GM12865 (cell line): ENCODE results near the gene HDAC7.

Source experiments
- DNase-seq: peaks from one replicate; pipeline ENCODE4 v3.0.0; 2010; ENCODE audit warnings: low read depth
- H3K4me3 ChIP-seq: 2 replicates; pipeline ENCODE4 v1.5.1; 2011; ENCODE audit warnings: mild to moderate bottlenecking, low read depth, low read length, control low read depth
- CTCF ChIP-seq: IDR thresholded peaks from 2 replicates; pipeline ENCODE4 v1.5.1; 2011; ENCODE audit warnings: low read length, control low read depth, low read depth, inconsistent platforms; ENCODE audit not compliant: insufficient read depth; ENCODE audit errors: missing control alignments

HDAC7 gene

GRCh38 chr12:47745485-47746041 is 74.1 kb downstream of the HDAC7 start:
- H3K4me3 ChIP-seq: no peak overlapping the region
- no peak for DNase-seq
- TF ChIP-seq CTCF: no peak

DNA sequence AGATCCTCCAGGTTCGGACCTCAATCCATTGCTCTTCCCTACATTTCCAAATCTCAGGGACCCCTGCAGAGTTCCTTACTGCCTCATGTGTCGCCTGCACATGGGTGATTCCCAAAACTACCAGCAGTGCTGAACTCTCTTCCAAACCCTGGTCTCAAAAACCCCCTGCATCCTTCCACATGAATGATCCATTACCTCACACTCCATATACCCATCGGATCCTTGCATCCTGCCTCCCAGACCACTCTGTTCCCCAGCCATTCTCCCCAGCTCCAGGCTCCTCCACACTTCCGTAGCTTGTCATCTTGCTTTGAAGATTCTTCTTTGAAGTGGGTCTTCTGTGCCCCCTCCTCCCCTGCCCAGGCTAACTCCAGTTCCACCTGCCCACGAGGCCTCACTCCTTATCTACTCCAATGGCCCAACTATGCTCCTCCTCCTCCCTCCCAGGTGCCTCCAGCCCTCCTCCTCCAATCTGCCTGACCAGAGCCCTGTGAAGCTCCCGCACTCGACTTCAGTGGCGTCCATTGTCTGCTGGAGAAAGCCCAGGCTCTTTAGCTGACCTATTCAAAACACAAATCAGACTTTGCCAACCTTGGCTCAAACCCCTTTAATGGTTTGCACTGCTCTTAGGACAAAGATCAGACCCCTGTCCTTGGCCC is 74.8 kb downstream of the HDAC7 start:
- TF ChIP-seq CTCF: no peak
- H3K4me3 ChIP-seq: no peak overlapping the region
- no peak for DNase-seq

GRCh38 chr12:47744005-47744651 is 75.6 kb downstream of the HDAC7 start:
- H3K4me3 ChIP-seq: no peak overlapping the region
- TF ChIP-seq CTCF: peak; percentile 59
- DNase-seq: peak; percentile 49

GRCh38 chr12:47743311-47743860 is 76.3 kb downstream of the HDAC7 start:
- TF ChIP-seq CTCF: no peak
- no peak overlapping the region for H3K4me3 ChIP-seq
- DNase-seq: no peak

GRCh38 chr12:47742253-47742825 is 77.4 kb downstream of the HDAC7 start:
- peak; percentile 98 for TF ChIP-seq CTCF
- peak; percentile 71 for DNase-seq
- H3K4me3 ChIP-seq: no peak overlapping the region

- peak; percentile 75 for DNase-seq
These were observed 78.4 kb downstream of the HDAC7 start for GRCh38 chr12:47741340-47741703.

More at GRCh38 chr12:47741340-47741703, 78.4 kb downstream of the HDAC7 start:
- TF ChIP-seq CTCF: no peak
- no peak overlapping the region for H3K4me3 ChIP-seq
